ENCODE data around the gene FCHO1.
"Not testable (repeated sequence)": the region's sequence is repeated elsewhere in the genome, so short reads cannot be mapped to it uniquely, and the experiment has no call there.

The FCHO1 gene

GRCh38 chr19:17790059-17790780 is 38.9 kb downstream of the FCHO1 start:
- DNase-seq (ENCODE audit: low read depth in 2 of 3, low spot score in 1 of 3), result no peak

- DNase-seq (ENCODE audit: low read depth in 2 of 3, low spot score in 1 of 3), result no peak
Observed at GRCh38 chr19:17794412-17794730, 43.1 kb downstream of the FCHO1 start.

- no peak for DNase-seq (ENCODE audit: low read depth in 2 of 3, low spot score in 1 of 3)
Observed at GRCh38 chr19:17794731-17795494, 43.6 kb downstream of the FCHO1 start, which contains the start of gene B3GNT3. Gene B3GNT3, plus strand, starts transcription at chr19:17795138. Its CDS starts 12,670 bp downstream, at chr19:17807808.

- no peak for DNase-seq (ENCODE audit: low read depth in 2 of 3, low spot score in 1 of 3)
Observed at GRCh38 chr19:17795495-17795856, 44.2 kb downstream of the FCHO1 start.

DNA sequence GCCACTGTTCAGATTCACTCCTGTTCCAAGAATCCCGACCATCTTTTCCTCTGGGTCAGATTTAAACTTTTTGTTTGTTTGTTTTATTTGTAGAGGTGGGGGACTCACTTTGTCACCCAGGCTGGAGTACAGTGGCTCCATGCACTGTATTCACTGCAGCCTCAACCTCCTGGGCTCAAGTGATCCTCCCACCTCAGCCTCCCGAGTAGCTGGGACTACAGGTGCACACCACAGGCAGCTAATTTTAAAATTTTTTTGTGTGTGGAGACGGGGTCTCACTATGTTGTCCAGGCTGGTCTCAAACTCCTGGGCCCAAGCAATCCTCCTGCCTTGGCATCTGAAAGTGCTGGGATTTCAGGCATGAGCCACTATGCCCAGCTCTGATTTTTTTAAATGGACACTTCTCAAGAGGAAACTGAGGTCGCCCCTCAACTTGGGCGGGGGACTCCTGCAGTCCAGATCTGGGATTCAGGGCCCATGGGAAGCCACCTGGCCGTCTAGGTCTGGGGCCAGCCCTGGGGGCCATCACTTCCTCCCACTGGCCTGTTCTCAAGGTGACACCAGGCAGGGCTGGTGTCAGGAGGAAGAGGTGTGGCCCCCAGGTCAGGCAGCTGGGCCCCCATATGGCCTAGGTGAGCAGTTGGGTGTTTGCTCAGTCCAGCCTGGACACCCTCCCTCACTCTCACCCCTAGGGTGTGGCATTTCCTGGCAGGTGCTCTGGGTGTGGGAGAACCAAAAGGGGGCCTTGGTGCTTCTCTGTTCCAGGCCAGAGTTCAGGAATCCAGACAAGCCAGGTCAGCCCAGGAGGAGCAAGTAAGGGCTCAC is 44.9 kb downstream of the FCHO1 start:
- DNase-seq (ENCODE audit: low read depth in 2 of 3, low spot score in 1 of 3), result no peak

- DNase-seq (ENCODE audit: low read depth in 2 of 3, low spot score in 1 of 3), result no peak
Observed at GRCh38 chr19:17796838-17797423, 45.7 kb downstream of the FCHO1 start.

DNA sequence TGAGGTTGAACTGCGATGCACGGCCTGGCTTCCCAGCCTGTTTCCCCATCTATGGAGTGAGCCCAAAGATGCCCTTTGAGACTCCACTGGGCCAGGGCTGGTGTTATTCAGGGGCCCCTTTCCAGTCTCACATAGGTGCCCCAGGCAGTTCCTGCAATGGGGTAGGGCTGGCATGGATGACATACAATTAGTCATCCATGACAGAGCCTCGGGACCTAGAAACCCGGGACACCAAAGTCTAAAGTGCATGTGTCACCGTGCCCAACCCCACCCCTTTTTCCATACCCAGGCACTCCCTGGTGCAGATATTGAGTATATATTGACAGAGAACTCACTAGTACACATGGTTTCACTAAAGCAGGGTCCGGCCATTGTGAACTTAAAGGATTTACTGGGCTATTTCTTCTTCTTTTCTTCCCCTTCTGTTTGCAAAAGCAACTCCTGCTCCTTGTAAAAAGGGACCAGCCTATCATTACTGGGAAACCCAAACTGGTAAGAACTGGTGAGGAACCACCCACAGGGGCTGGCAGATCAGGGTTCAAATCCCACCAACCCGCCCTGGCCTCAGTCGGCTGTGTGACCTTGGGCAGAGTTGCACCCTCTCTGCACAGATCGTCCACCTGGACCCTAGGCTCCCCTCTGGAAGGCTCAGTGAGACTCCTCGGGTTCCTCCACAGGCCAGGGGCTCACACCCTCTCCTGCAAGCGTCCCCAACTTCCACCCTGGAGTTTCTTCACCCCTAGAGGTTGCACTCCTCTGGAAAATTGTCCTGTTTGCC is 46.3 kb downstream of the FCHO1 start:
- peak; percentile 53 to 68 (median 66) for DNase-seq (ENCODE audit: low read depth in 2 of 3, low spot score in 1 of 3)

- not testable (repeated sequence) for DNase-seq (ENCODE audit: low read depth in 2 of 3, low spot score in 1 of 3)
Observed at GRCh38 chr19:17798599-17798998, 47.3 kb downstream of the FCHO1 start.

- no peak for DNase-seq (ENCODE audit: low read depth in 2 of 3, low spot score in 1 of 3)
Observed at GRCh38 chr19:17802137-17802858, 51.0 kb downstream of the FCHO1 start.

- no peak for DNase-seq (ENCODE audit: low read depth in 2 of 3, low spot score in 1 of 3)
Observed at GRCh38 chr19:17803264-17803896, 52.1 kb downstream of the FCHO1 start.

DNA sequence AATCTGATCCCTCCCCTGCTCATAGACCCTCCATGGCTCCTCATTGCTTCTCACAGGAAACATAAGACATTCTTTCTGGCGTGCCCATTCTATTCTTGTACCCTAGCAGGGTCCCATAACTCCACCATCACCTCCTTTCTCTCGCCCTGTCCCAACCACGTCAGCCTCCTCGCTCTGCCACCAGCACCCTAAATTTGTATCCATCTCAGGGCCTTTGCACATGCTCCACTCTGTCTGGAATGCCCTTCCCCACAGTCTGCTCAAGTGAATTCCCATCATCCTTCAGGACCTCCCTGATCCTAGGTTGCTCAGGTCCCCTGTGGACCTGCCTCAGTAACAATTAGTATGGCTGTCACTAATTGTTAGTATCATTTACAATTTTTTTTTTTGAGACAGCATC is 54.1 kb downstream of the FCHO1 start:
- no peak for DNase-seq (ENCODE audit: low read depth in 2 of 3, low spot score in 1 of 3)

DNA sequence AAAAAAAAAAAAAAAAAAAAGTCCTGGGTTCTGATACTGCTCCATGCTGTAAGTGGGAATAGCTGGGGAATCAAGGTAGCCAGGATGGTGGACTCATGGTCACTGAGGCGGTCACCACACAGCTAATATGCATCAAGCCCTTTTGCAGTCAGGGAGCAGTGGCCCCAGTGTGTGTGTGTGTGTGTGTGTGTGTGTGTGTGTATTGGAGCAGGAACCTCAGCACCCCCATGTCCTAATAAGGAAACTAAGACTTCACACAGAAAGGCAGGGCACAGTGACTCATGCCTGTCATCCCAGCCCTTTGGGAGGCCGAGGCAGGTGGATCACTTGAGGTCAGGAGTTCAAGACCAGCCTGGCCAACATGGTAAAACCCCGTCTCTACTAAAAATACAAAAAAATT is 55.7 kb downstream of the FCHO1 start:
- no peak for DNase-seq (ENCODE audit: low read depth in 2 of 3, low spot score in 1 of 3)

- DNase-seq (ENCODE audit: low read depth in 2 of 3, low spot score in 1 of 3), result no peak
Observed at GRCh38 chr19:17807731-17808316, 56.5 kb downstream of the FCHO1 start.

DNA sequence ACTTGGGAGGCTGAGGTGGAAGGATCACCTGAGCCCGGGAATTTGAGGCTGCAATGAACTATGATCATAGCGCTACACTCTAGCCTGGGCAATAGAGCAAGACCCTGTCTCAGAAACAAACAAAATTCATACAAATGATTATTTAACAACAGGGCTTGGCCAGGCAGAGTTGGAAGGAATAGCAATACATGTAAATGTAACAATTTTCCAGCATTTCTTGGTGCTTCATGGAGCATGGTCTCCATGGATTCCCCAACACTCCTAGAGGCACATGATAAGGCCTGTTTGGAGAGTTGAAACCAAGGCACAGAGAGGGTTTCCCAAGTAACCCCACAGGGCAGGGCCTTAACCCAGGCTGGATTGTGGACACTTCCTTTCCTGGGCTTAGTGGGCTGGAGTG is 59.8 kb downstream of the FCHO1 start:
- DNase-seq (ENCODE audit: low read depth in 2 of 3, low spot score in 1 of 3), result no peak

DNA sequence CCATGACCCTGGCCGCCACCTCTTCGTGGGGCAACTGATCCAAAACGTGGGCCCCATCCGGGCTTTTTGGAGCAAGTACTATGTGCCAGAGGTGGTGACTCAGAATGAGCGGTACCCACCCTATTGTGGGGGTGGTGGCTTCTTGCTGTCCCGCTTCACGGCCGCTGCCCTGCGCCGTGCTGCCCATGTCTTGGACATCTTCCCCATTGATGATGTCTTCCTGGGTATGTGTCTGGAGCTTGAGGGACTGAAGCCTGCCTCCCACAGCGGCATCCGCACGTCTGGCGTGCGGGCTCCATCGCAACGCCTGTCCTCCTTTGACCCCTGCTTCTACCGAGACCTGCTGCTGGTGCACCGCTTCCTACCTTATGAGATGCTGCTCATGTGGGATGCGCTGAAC is 60.4 kb downstream of the FCHO1 start:
- DNase-seq (ENCODE audit: low read depth in 2 of 3, low spot score in 1 of 3), result no peak

GRCh38 chr19:17812099-17812498 is 60.8 kb downstream of the FCHO1 start:
- DNase-seq (ENCODE audit: low read depth in 2 of 3, low spot score in 1 of 3), result no peak

- no peak for DNase-seq (ENCODE audit: low read depth in 2 of 3, low spot score in 1 of 3)
Observed at GRCh38 chr19:17817668-17818363, 66.5 kb downstream of the FCHO1 start.

DNA sequence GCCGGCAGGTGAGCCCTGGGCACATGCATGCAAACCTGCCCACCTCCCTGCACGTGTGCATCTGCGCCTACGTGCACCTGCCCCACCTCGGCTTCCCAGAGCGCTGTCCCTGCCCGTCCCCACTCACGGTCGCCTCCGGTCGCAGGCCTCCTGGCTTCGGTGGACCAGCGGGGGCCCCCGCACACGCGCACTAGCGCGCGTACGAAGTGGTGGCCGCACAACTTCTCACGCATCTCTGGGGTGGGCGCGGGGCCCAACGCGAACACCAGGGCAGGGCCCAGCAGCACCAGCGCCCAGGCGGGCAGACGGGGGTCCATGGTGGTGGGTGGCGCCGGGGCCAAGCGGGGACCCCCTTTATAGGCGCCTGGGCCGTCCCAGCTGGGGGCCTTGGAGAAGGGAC is 69.9 kb downstream of the FCHO1 start, which contains the start of gene INSL3:
Gene INSL3 (minus strand): TSS at position 330 of the 400 bp plus-strand sequence. CDS start 13 bp downstream, at position 317.
- no peak for DNase-seq (ENCODE audit: low read depth in 2 of 3, low spot score in 1 of 3)
